Measurements from ENCODE around the gene RNF151. TPM values are rescaled to one million over a fixed set of nuclear protein-coding genes. Genes with fewer than 3 reads are reported as not detected.
A peak's percentile ranks its signal among the peaks of the same experiment; 100 is the strongest.
"Not testable (repeated sequence)": the region's sequence is repeated elsewhere in the genome, so short reads cannot be mapped to it uniquely, and the experiment has no call there.

Gene RNF151
- total and polyA plus RNA-seq, 2 of the 13 experiments (the other 11 are each of a cell fraction or from before 2014, with no cell fraction given), result not detected

GRCh38 chr16:1939833-1940232 is 26.8 kb upstream of the RNF151 start (continued):
- TF ChIP-seq ZNF503 (CRISPR knock-in tag; IDR thresholded peaks at IDR 0.05) (peak; percentile 37; the same call in 1 of the 2 replicates), MAZ (CRISPR knock-in tag; IDR thresholded peaks at IDR 0.05; ENCODE audit: low read depth) (0 out of 2 replicates have a peak, but pooled peaks have one; percentile 2), ZNF501 (CRISPR knock-in tag; IDR thresholded peaks at IDR 0.05) (0 out of 2 replicates have a peak, but pooled peaks have one; percentile 7), RERE (CRISPR knock-in tag; IDR thresholded peaks at IDR 0.05; ENCODE audit: low read depth) (0 out of 2 replicates have a peak, but pooled peaks have one; percentile 16), ZNF772 (CRISPR knock-in tag; IDR thresholded peaks at IDR 0.05) (peak; percentile 1; the same call in 1 of the 2 replicates), ZNF746 (CRISPR knock-in tag; IDR thresholded peaks at IDR 0.05) (peak; percentile 11; the same call in 1 of the 2 replicates), RXRB (CRISPR knock-in tag; IDR thresholded peaks at IDR 0.05; ENCODE audit: borderline replicate concordance) (peak; percentile 33; the same call in 1 of the 2 replicates), ZEB1 (IDR thresholded peaks at IDR 0.05; ENCODE audit: insufficient replicate concordance, low read depth) (peak; percentile 29), RXRA (CRISPR knock-in tag; IDR thresholded peaks at IDR 0.05) (peak; percentile 69; the same call in 1 of the 2 replicates), NR2F6 (IDR thresholded peaks at IDR 0.05) (peak; percentile 73)
- not testable (repeated sequence) for TF ChIP-seq MAZ (IDR thresholded peaks at IDR 0.05; ENCODE audit: borderline replicate concordance, low read depth, low read length); NR2F6 (CRISPR knock-in tag; IDR thresholded peaks at IDR 0.05)
- TF ChIP-seq, protein P1, sequence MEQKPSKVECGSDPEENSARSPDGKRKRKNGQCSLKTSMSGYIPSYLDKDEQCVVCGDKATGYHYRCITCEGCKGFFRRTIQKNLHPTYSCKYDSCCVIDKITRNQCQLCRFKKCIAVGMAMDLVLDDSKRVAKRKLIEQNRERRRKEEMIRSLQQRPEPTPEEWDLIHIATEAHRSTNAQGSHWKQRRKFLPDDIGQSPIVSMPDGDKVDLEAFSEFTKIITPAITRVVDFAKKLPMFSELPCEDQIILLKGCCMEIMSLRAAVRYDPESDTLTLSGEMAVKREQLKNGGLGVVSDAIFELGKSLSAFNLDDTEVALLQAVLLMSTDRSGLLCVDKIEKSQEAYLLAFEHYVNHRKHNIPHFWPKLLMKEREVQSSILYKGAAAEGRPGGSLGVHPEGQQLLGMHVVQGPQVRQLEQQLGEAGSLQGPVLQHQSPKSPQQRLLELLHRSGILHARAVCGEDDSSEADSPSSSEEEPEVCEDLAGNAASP (CRISPR knock-in tag; IDR thresholded peaks at IDR 0.05; ENCODE audit: borderline replicate concordance), result peak; percentile 45; the same call in 1 of the 2 replicates
- TF ChIP-seq, protein P2, sequence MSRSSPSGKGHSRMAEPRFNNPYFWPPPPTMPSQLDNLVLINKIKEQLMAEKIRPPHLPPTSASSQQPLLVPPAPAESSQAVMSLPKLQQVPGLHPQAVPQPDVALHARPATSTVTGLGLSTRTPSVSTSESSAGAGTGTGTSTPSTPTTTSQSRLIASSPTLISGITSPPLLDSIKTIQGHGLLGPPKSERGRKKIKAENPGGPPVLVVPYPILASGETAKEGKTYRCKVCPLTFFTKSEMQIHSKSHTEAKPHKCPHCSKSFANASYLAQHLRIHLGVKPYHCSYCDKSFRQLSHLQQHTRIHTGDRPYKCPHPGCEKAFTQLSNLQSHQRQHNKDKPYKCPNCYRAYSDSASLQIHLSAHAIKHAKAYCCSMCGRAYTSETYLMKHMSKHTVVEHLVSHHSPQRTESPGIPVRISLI (CRISPR knock-in tag; IDR thresholded peaks at IDR 0.05; ENCODE audit: borderline replicate concordance), result peak; percentile 90

Data from HepG2 (cell line).